ENCODE data around the gene UST. TPM values are rescaled to one million over a fixed set of nuclear protein-coding genes. Genes with fewer than 3 reads are reported as not detected.
"Not testable (repeated sequence)": the region's sequence is repeated elsewhere in the genome, so short reads cannot be mapped to it uniquely, and the experiment has no call there.

The UST gene
- total RNA-seq, 2 experiments from 2014 or later, result 1.5 to 2.3 TPM

GRCh38 chr6:148846778-148847761, 100.2 kb downstream of the UST start:
- no peaks in the 10 kb centered on the region for H3K36me3 Mint-ChIP-seq
- ATAC-seq (peak; percentile 16), DNase-seq (no peak)
- H3K4me1 Mint-ChIP-seq, result peaks cover 10% of the 10 kb centered on the region
- H3K27ac Mint-ChIP-seq, result no peak overlapping the region
- H3K4me3 Mint-ChIP-seq, result no peak overlapping the region
- no peaks in the 10 kb centered on the region for H3K27me3 Mint-ChIP-seq
- H3K9me3 Mint-ChIP-seq (ENCODE audit: low read depth), result peaks cover 1% of the 10 kb centered on the region
- CTCF ChIA-PET, result interaction anchor here (1.1 kb wide), 1 partner anchor 8 kb away, joined by 3 read pairs; no protein-coding TSS in a partner anchor

DNA sequence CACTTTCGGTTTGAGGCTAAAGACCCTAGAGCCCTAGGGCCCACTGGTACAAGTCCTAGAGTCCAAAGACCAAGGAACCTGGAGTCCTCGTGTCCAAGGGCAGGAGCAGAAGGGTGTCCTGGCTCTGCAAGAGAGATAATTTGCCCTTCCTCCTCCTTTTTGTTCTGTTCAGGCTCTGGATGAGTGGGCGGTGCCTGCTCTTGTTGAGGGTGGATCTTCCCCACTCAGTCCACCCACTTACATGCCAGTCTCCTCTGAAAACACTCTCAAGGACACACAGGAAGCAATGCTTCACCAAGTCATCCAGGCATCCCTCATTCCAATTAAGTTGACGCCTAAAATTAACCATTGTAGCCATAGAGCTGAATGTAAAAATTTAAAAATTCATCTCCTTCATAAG, 102.1 kb downstream of the UST start:
- Mint-ChIP-seq H3K4me1 (peaks cover 8% of the 10 kb centered on the region), H3K27me3 (no peaks in the 10 kb centered on the region), H3K9me3 (ENCODE audit: low read depth) (peaks cover 1% of the 10 kb centered on the region), H3K36me3 (no peaks in the 10 kb centered on the region), H3K27ac (no peak overlapping the region), H3K4me3 (no peak overlapping the region)
- DNase-seq (no peak), ATAC-seq (no peak)
- CTCF ChIA-PET, result no interaction called here

GRCh38 chr6:148849449-148849848, 102.6 kb downstream of the UST start:
- DNase-seq; H3K9me3 Mint-ChIP-seq (ENCODE audit: low read depth); H3K27me3 Mint-ChIP-seq; H3K27ac Mint-ChIP-seq; H3K36me3 Mint-ChIP-seq; H3K4me1 Mint-ChIP-seq; H3K4me3 Mint-ChIP-seq; ATAC-seq: not testable (repeated sequence)
- CTCF ChIA-PET, result interaction anchor here (1.0 kb wide), 1 partner anchor 19 kb away, joined by 3 read pairs; no protein-coding TSS in a partner anchor

- no peaks in the 10 kb centered on the region for H3K27me3 Mint-ChIP-seq
- no peak overlapping the region for H3K4me3 Mint-ChIP-seq
- ATAC-seq (no peak), DNase-seq (no peak)
- no peaks in the 10 kb centered on the region for H3K36me3 Mint-ChIP-seq
- no peak overlapping the region for H3K27ac Mint-ChIP-seq
- CTCF ChIA-PET, result no interaction called here
- peaks cover 12% of the 10 kb centered on the region for H3K4me1 Mint-ChIP-seq
- H3K9me3 Mint-ChIP-seq (ENCODE audit: low read depth), result peaks cover 1% of the 10 kb centered on the region
Measured at GRCh38 chr6:148850964-148851363, 104.1 kb downstream of the UST start.

GRCh38 chr6:148851683-148852556, 105.1 kb downstream of the UST start:
- CTCF ChIA-PET, result no interaction called here
- no peak for ATAC-seq
- H3K36me3 Mint-ChIP-seq, result no peaks in the 10 kb centered on the region
- H3K27ac Mint-ChIP-seq, result no peak overlapping the region
- no peaks in the 10 kb centered on the region for H3K9me3 Mint-ChIP-seq (ENCODE audit: low read depth)
- H3K27me3 Mint-ChIP-seq, result no peaks in the 10 kb centered on the region
- DNase-seq, result no peak
- H3K4me3 Mint-ChIP-seq, result no peak overlapping the region
- H3K4me1 Mint-ChIP-seq, result peaks cover 10% of the 10 kb centered on the region

GRCh38 chr6:148852688-148853087, 105.9 kb downstream of the UST start:
- ATAC-seq (no peak), DNase-seq (no peak)
- Mint-ChIP-seq H3K36me3 (no peaks in the 10 kb centered on the region), H3K4me1 (peaks cover 4% of the 10 kb centered on the region), H3K27me3 (no peaks in the 10 kb centered on the region), H3K27ac (no peak overlapping the region), H3K9me3 (ENCODE audit: low read depth) (no peaks in the 10 kb centered on the region), H3K4me3 (no peak overlapping the region)
- CTCF ChIA-PET, result no interaction called here

DNA sequence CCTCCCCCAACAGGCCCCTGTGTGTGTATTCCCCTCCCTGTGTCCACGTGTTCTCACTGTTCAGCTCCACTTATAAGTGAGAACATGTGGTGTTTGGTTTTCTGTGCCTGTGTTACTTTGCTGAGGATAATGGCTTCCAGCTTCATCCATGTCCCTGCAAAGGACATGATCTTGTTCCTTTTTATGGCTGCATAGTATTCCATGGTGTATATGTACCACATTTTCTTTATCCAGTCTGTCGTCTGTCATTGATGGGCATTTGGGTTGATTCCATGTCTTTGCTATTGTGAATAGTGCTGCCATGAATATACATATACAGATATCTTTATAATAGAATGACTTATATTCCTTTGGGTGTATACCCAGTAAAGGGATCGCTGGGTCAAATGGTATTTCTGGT, 106.3 kb downstream of the UST start:
- CTCF ChIA-PET; H3K27me3 Mint-ChIP-seq; H3K9me3 Mint-ChIP-seq (ENCODE audit: low read depth); ATAC-seq; H3K4me3 Mint-ChIP-seq; H3K36me3 Mint-ChIP-seq; H3K27ac Mint-ChIP-seq; DNase-seq; H3K4me1 Mint-ChIP-seq: not testable (repeated sequence)

DNA sequence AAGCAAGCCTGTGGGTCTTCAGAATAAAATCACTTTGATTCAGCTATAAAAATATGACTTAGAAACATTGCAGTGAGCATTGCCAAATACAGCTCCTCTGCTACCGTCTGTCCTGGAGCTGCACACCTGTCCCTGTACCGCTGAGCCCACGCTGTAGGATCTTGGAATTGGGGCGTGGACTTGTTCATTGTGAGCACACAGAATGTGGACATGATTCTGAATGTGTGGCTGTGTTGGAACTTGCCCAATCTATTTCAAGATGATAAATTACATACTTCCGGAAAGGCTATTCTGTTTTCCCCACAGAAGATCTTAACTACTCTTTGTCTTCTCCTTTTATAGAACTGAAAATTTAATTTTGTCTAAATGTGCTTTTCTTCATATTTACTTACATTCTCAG, 107.3 kb downstream of the UST start:
- Mint-ChIP-seq H3K4me3 (no peak overlapping the region), H3K9me3 (ENCODE audit: low read depth) (no peaks in the 10 kb centered on the region), H3K27ac (no peak overlapping the region), H3K36me3 (peaks cover 1% of the 10 kb centered on the region), H3K27me3 (no peaks in the 10 kb centered on the region), H3K4me1 (peaks cover 7% of the 10 kb centered on the region)
- DNase-seq, result no peak
- CTCF ChIA-PET, result no interaction called here
- no peak for ATAC-seq

- CTCF ChIA-PET, result no interaction called here
- ATAC-seq (no peak), DNase-seq (no peak)
- Mint-ChIP-seq H3K9me3 (ENCODE audit: low read depth) (no peaks in the 10 kb centered on the region), H3K36me3 (peaks cover 1% of the 10 kb centered on the region), H3K4me1 (peaks cover 7% of the 10 kb centered on the region), H3K27me3 (no peaks in the 10 kb centered on the region), H3K27ac (no peak overlapping the region), H3K4me3 (no peak overlapping the region)
Measured at GRCh38 chr6:148854992-148855391, 108.2 kb downstream of the UST start.

DNA sequence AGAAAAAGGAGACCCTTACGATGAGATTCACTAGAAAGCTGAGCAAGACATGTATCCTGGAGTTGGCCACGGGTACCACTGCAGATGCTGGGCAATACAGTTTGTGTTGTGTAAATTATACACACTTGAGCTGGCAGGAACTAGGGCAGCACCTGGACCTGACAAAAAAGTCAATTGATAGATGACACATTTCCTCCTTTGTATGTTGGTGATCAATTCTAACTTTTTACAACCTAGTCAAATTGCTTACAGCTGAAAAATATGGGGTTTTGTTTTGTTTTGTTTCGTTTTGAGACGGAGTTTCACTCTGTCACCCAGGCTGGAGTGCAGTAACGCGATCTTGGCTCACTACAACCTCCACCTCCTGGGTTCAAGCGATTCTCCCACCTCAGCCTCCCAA, 108.9 kb downstream of the UST start:
- peaks cover 7% of the 10 kb centered on the region for H3K4me1 Mint-ChIP-seq
- DNase-seq (no peak), ATAC-seq (no peak)
- no peaks in the 10 kb centered on the region for H3K27me3 Mint-ChIP-seq
- H3K36me3 Mint-ChIP-seq, result peaks cover 1% of the 10 kb centered on the region
- no peak overlapping the region for H3K27ac Mint-ChIP-seq
- CTCF ChIA-PET, result no interaction called here
- H3K9me3 Mint-ChIP-seq (ENCODE audit: low read depth), result no peaks in the 10 kb centered on the region
- no peak overlapping the region for H3K4me3 Mint-ChIP-seq

GRCh38 chr6:148857798-148858390, 111.1 kb downstream of the UST start:
- Mint-ChIP-seq H3K4me3 (no peak overlapping the region), H3K9me3 (ENCODE audit: low read depth) (peaks cover 3% of the 10 kb centered on the region), H3K36me3 (peaks cover 1% of the 10 kb centered on the region), H3K27ac (no peak overlapping the region), H3K27me3 (no peaks in the 10 kb centered on the region), H3K4me1 (peaks cover 7% of the 10 kb centered on the region)
- CTCF ChIA-PET, result no interaction called here
- DNase-seq (no peak), ATAC-seq (no peak)

- H3K4me3 Mint-ChIP-seq, result not testable (repeated sequence)
Measured at GRCh38 chr6:148864132-148864531, 117.3 kb downstream of the UST start.

GRCh38 chr6:148864941-148865340, 118.1 kb downstream of the UST start:
- DNase-seq (no peak), ATAC-seq (no peak)
- H3K27ac Mint-ChIP-seq, result no peak overlapping the region
- H3K36me3 Mint-ChIP-seq, result peaks cover 2% of the 10 kb centered on the region
- CTCF ChIA-PET, result no interaction called here
- peaks cover 29% of the 10 kb centered on the region for H3K4me1 Mint-ChIP-seq
- H3K9me3 Mint-ChIP-seq (ENCODE audit: low read depth), result peaks cover 5% of the 10 kb centered on the region
- H3K27me3 Mint-ChIP-seq, result no peaks in the 10 kb centered on the region
- no peak overlapping the region for H3K4me3 Mint-ChIP-seq

More at GRCh38 chr6:148864132-148864531, 117.3 kb downstream of the UST start:
- H3K9me3 Mint-ChIP-seq (ENCODE audit: low read depth); H3K27ac Mint-ChIP-seq; ATAC-seq; DNase-seq; H3K27me3 Mint-ChIP-seq; CTCF ChIA-PET; H3K36me3 Mint-ChIP-seq: not testable (repeated sequence)
- peaks cover 24% of the 10 kb centered on the region for H3K4me1 Mint-ChIP-seq
